Pancreas (tissue), 10 donors: ENCODE measurements around the gene C1QTNF12. TPM values are rescaled to one million over a fixed set of nuclear protein-coding genes. Genes with fewer than 3 reads are reported as not detected.

Source experiments
- ATAC-seq, 4 donors: fragments of 200-7000 bp; cut with Tn5 transposase; one replicate each; pipeline versions ENCODE4 v1.8.0 to v1.9.1; 2020; ENCODE audit warnings: mild to moderate bottlenecking in 4 of 4, moderate library complexity in 4 of 4
- DNase-seq, 6 donors: peaks; one replicate each; pipeline ENCODE4 v3.0.0-alpha.2; 2020
- FAIRE-seq: peaks from 2 replicates; lab custom pipeline; 2012; peaks lifted over from hg19 to GRCh38; lab: Jason Lieb, UNC
- H3K27ac ChIP-seq, 4 donors: fragments of 200-600 bp; sonication (generic); 1 replicate in 3 of 4; 2 replicates in 1 of 4; pipeline versions ENCODE4 v1.5.0 to v1.8.0; 2020
- H3K27me3 ChIP-seq, 4 donors: fragments of 200-600 bp; one replicate each; pipeline ENCODE4 v1.8.0; 2021
- H3K36me3 ChIP-seq, 3 donors: fragments of 200-600 bp; sonication (generic) in 1 of 3; one replicate each; pipeline versions ENCODE4 v1.5.0 to v1.8.0; 2020 to 2021
- H3K4me1 ChIP-seq, 3 donors: fragments of 200-600 bp; one replicate each; pipeline ENCODE4 v1.8.0; 2021
- H3K4me3 ChIP-seq, 4 donors: fragments of 200-600 bp; sonication (generic) in 2 of 4; one replicate each; pipeline versions ENCODE4 v1.5.0 to v1.8.0; 2020 to 2021
- H3K9me3 ChIP-seq, 4 donors: fragments of 200-600 bp; one replicate each; pipeline ENCODE4 v1.8.0; 2021
- CTCF ChIP-seq, 4 donors: fragments of 200-600 bp; sonication (generic) in 3 of 4; IDR thresholded peaks; one replicate each; pipeline versions ENCODE4 v1.5.0 to v1.8.0; 2021; ENCODE audit warnings: antibody characterized with exemption in 4 of 4
- WGBS, 2 donors: extraction: QIAGEN DNeasy Blood & Tissue Kit; methylation state at CpG; one replicate each; pipeline ENCODE4 v1.1.7; 2013; 5-methylcytosine and 5-hydroxymethylcytosine counted together
- intact Hi-C, 3 donors: fragments of 100-400 bp; cut with DNase I; formaldehyde crosslinking; loops; one replicate each; pipeline versions ENCODE4 v1.11.1 to v1.14.2; 2022
- polyA plus RNA-seq, 2 donors: library from polyadenylated mRNA; stranded (reverse); fragments of 200-250 nt; gene quantifications; one replicate each; pipeline ENCODE4 v1.2.3, GENCODE V29; 2013
- total RNA-seq, 6 donors: library from RNA; stranded (reverse); fragmentation: NEBNext Ultra II Directional in 4 of 6; extraction: Animal tissue kit (Norgen Biotek cat#: 25700) in 4 of 6; gene quantifications; one replicate each; pipeline versions ENCODE4 v1.2.1 to v1.2.4, GENCODE V29; 2021 to 2023
- donor health status: healthy with polysubstance abuse.
- donor health status: DM: no; HTN: no; CAD: no; lungs with moderate emphysema.
- donor health status: DM: no; HTN: no; CAD: no.
- donor health status: control.
- donor health status: control.
- donor health status: Bipolar disorder and iron deficiency.
- donor health status: DM: yes; HTN: yes; CAD: no.
- donor health status: DM: no; HTN: no; CAD: no.
- donor health status: DM: no; HTN: no; CAD: no.
- donor health status: DM: yes; HTN: yes; CAD: no.

C1QTNF12 gene
- total and polyA plus RNA-seq, 8 donors, result 0.43 to 4.8 (median 1.0) TPM

DNA sequence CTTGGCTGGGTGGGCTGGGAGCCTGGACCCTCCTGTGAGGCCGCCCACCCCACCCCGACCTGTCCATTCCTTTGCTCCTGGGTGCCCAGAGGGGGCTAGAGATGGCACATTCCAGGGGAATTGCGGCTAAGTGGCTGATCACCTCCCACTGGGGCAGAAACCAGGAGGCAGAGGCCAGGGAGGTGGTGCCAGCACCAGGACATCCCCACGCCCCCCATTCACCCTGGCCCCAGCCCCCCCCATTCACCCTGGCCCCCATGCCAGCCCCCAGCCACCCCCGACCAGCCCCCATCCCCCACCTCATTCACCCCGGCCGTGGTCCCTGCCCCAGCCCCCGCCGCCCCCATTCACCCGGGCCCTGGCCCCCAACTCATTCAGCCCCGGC lies 6.2 kb downstream of the C1QTNF12 start:
- FAIRE-seq (no peak), ATAC-seq (no peak), DNase-seq (no peak)
- intact Hi-C loops, result loop anchor here in 1 of 3 donors (10.0 kb wide), 1 partner anchor 116 kb away; no protein-coding TSS in a partner anchor
- Histone ChIP-seq H3K9me3 (no peaks in the 10 kb centered on the region), H3K27me3 (no peaks in the 10 kb centered on the region), H3K36me3 (no peaks in the 10 kb centered on the region), H3K4me3 (no peak overlapping the region), H3K27ac (no peak overlapping the region), H3K4me1 (no peaks in the 10 kb centered on the region)
- WGBS, 2 donors, result 32 to 45% methylated on average over 8 to 11 of the region's 11 CpGs
- no peak for TF ChIP-seq CTCF (IDR thresholded peaks at IDR 0.05)

- H3K9me3 ChIP-seq, result no peaks in the 10 kb centered on the region
- no peak for FAIRE-seq
- no peaks in the 10 kb centered on the region for H3K36me3 ChIP-seq
- H3K4me3 ChIP-seq, result no peak overlapping the region
- no peaks in the 10 kb centered on the region for H3K27me3 ChIP-seq
- H3K27ac ChIP-seq, result no peak overlapping the region
- ATAC-seq, result no peak
- TF ChIP-seq CTCF (IDR thresholded peaks at IDR 0.05), result no peak
- peak in 1 of 6 donors; percentile 73 for DNase-seq
- WGBS, 2 donors, result 26 to 44% methylated on average over 28 to 30 of the region's 30 CpGs
- intact Hi-C loops, result loop anchor here in 1 of 3 donors (10.0 kb wide), 1 partner anchor 115 kb away; no protein-coding TSS in a partner anchor
- no peaks in the 10 kb centered on the region for H3K4me1 ChIP-seq
Observed at GRCh38 chr1:1239614-1240347, 6.7 kb downstream of the C1QTNF12 start.

- Histone ChIP-seq H3K4me1 (no peaks in the 10 kb centered on the region), H3K9me3 (no peaks in the 10 kb centered on the region), H3K27me3 (no peaks in the 10 kb centered on the region), H3K27ac (no peak overlapping the region), H3K36me3 (no peaks in the 10 kb centered on the region), H3K4me3 (no peak overlapping the region)
- no peak for ATAC-seq
- intact Hi-C loops, result no loop called here
- 72 to 84% methylated on average over 12 to 15 of the region's 15 CpGs for WGBS, 2 donors
- DNase-seq, result peak in 1 of 6 donors; percentile 71
- TF ChIP-seq CTCF (IDR thresholded peaks at IDR 0.05), result no peak
- FAIRE-seq, result no peak
Observed at GRCh38 chr1:1239227-1239613, 7.3 kb downstream of the C1QTNF12 start.

- ATAC-seq (no peak), DNase-seq (no peak), FAIRE-seq (no peak)
- no peaks in the 10 kb centered on the region for H3K4me1 ChIP-seq
- no peak for TF ChIP-seq CTCF (IDR thresholded peaks at IDR 0.05)
- intact Hi-C loops, result no loop called here
- no peaks in the 10 kb centered on the region for H3K36me3 ChIP-seq
- H3K9me3 ChIP-seq, result no peaks in the 10 kb centered on the region
- no peak overlapping the region for H3K4me3 ChIP-seq
- 58 to 81% methylated on average over 19 of the region's 19 CpGs for WGBS, 2 donors
- H3K27ac ChIP-seq, result no peak overlapping the region
- H3K27me3 ChIP-seq, result no peaks in the 10 kb centered on the region
Observed at GRCh38 chr1:1238702-1239178, 7.8 kb downstream of the C1QTNF12 start.
